ENCODE data around the gene GSTA4. TPM values are rescaled to one million over a fixed set of nuclear protein-coding genes. Genes with fewer than 3 reads are reported as not detected.

GSTA4 gene
- total and polyA plus RNA-seq, 2 donors (not counting 3 experiments of a cell fraction or from before 2014, with no cell fraction given) = 15.0 to 24.6 TPM

GRCh38 chr6:52965380-52965779 lies 29.7 kb downstream of the GSTA4 start:
- POLR2A ChIA-PET = interaction anchor here (0.7 kb wide), 1 partner anchor 14 kb away, joined by 5 read pairs; no protein-coding TSS in a partner anchor
- Histone ChIP-seq H2AFZ (ENCODE audit: low read depth, low read length) (no peak overlapping the region), H3K79me2 (ENCODE audit: control insufficient read depth, insufficient read depth, low read length) (no peaks in the 10 kb centered on the region), H3K27ac (ENCODE audit: insufficient read depth, low read depth, low read length) (no peak overlapping the region), H3K36me3 (ENCODE audit: control insufficient read depth in 2 of 2, extremely low read depth in 1 of 2, insufficient read depth in 2 of 2, low read length in 2 of 2) (no peaks in the 10 kb centered on the region), H3K27me3 (ENCODE audit: control insufficient read depth in 2 of 2, insufficient read depth in 2 of 2, low read length in 2 of 2) (no peaks in the 10 kb centered on the region), H3K4me3 (replicated peaks in 1 of 3; ENCODE audit: insufficient read depth in 1 of 3, low read depth in 1 of 3, low read length in 3 of 3) (no peak overlapping the region), H3K4me2 (ENCODE audit: insufficient read depth, low read length) (no peak overlapping the region), H3K9me3 (replicated peaks; ENCODE audit: control insufficient read depth, insufficient read depth, low read length) (no peaks in the 10 kb centered on the region), H4K20me1 (replicated peaks; ENCODE audit: control insufficient read depth, extremely low read depth, insufficient read depth, low read length) (no peaks in the 10 kb centered on the region), H3K4me1 (ENCODE audit: control insufficient read depth, extremely low read depth, insufficient read depth, low read length) (no peaks in the 10 kb centered on the region), H3K9me1 (replicated peaks; ENCODE audit: control insufficient read depth, extremely low read depth, insufficient read depth, low read length) (no peaks in the 10 kb centered on the region), H3K9ac (replicated peaks; ENCODE audit: extremely low read depth, insufficient read depth, low read length) (no peak overlapping the region)
- BruUV-seq (replicated peaks) = no TSS peak
- intact Hi-C loops (cut with micrococcal nuclease) = no loop called here
- CTCF ChIA-PET = no interaction called here
- TF ChIP-seq MAX (IDR thresholded peaks at IDR 0.05; ENCODE audit: insufficient read depth, insufficient read length) (no peak), POLR2AphosphoS5 (IDR thresholded peaks at IDR 0.05; ENCODE audit: insufficient read depth, low read depth, low read length) (no peak), POLR2A (IDR thresholded peaks at IDR 0.05; ENCODE audit: low read depth, low read length) (no peak), JUN (IDR thresholded peaks at IDR 0.05; ENCODE audit: borderline replicate concordance, insufficient read depth, insufficient read length, low read depth) (no peak), GATA2 (IDR thresholded peaks at IDR 0.05; ENCODE audit: insufficient read depth, insufficient read length, low read depth, low read length) (no peak), MYC (IDR thresholded peaks at IDR 0.05; ENCODE audit: low read depth, low read length) (no peak)
- dilution Hi-C loops (cut with MboI; ENCODE audit: extremely low pct_ligation_motif_present, low sequenced_read_pairs) = no loop called here
- FAIRE-seq (no peak), DNase-seq (ENCODE audit: low read depth, low spot score) (no peak)

GRCh38 chr6:52964318-52964717 lies 30.8 kb downstream of the GSTA4 start:
- DNase-seq (ENCODE audit: low read depth, low spot score) (no peak), FAIRE-seq (no peak)
- H4K20me1 ChIP-seq (replicated peaks; ENCODE audit: control insufficient read depth, extremely low read depth, insufficient read depth, low read length) = no peaks in the 10 kb centered on the region
- ChIA-PET POLR2A (no interaction called here), CTCF (no interaction called here)
- H2AFZ ChIP-seq (ENCODE audit: low read depth, low read length) = no peak overlapping the region
- dilution Hi-C loops (cut with MboI; ENCODE audit: extremely low pct_ligation_motif_present, low sequenced_read_pairs) = no loop called here
- intact Hi-C loops (cut with micrococcal nuclease) = no loop called here
- H3K4me2 ChIP-seq (ENCODE audit: insufficient read depth, low read length) = no peak overlapping the region
- H3K4me3 ChIP-seq (replicated peaks in 1 of 3; ENCODE audit: insufficient read depth in 1 of 3, low read depth in 1 of 3, low read length in 3 of 3) = no peak overlapping the region
- H3K27ac ChIP-seq (ENCODE audit: insufficient read depth, low read depth, low read length) = no peak overlapping the region
- H3K79me2 ChIP-seq (ENCODE audit: control insufficient read depth, insufficient read depth, low read length) = no peaks in the 10 kb centered on the region
- H3K9ac ChIP-seq (replicated peaks; ENCODE audit: extremely low read depth, insufficient read depth, low read length) = no peak overlapping the region
- H3K9me1 ChIP-seq (replicated peaks; ENCODE audit: control insufficient read depth, extremely low read depth, insufficient read depth, low read length) = no peaks in the 10 kb centered on the region
- H3K4me1 ChIP-seq (ENCODE audit: control insufficient read depth, extremely low read depth, insufficient read depth, low read length) = no peaks in the 10 kb centered on the region
- no peaks in the 10 kb centered on the region for H3K9me3 ChIP-seq (replicated peaks; ENCODE audit: control insufficient read depth, insufficient read depth, low read length)
- no peak for TF ChIP-seq CTCF (IDR thresholded peaks at IDR 0.05; ENCODE audit: extremely low read depth in 1 of 2, insufficient read depth in 1 of 2, low read depth in 1 of 2, low read length in 2 of 2)
- no peak for TF ChIP-seq EZH2 (IDR thresholded peaks at IDR 0.05; ENCODE audit: borderline replicate concordance, low read depth, low read length, severe bottlenecking)
- TF ChIP-seq GATA2 (IDR thresholded peaks at IDR 0.05; ENCODE audit: insufficient read depth, insufficient read length, low read depth, low read length) = no peak
- TF ChIP-seq POLR2A (IDR thresholded peaks at IDR 0.05; ENCODE audit: low read depth, low read length) = no peak
- TF ChIP-seq MAX (IDR thresholded peaks at IDR 0.05; ENCODE audit: insufficient read depth, insufficient read length) = no peak
- no peak for TF ChIP-seq POLR2AphosphoS5 (IDR thresholded peaks at IDR 0.05; ENCODE audit: insufficient read depth, low read depth, low read length)
- no peak for TF ChIP-seq MYC (IDR thresholded peaks at IDR 0.05; ENCODE audit: low read depth, low read length)
- TF ChIP-seq JUN (IDR thresholded peaks at IDR 0.05; ENCODE audit: borderline replicate concordance, insufficient read depth, insufficient read length, low read depth) = no peak
- TF ChIP-seq FOS (IDR thresholded peaks at IDR 0.05; ENCODE audit: borderline replicate concordance, insufficient read depth, low read length) = no peak
- no TSS peak for BruUV-seq (replicated peaks)
- no peaks in the 10 kb centered on the region for H3K27me3 ChIP-seq (ENCODE audit: control insufficient read depth in 2 of 2, insufficient read depth in 2 of 2, low read length in 2 of 2)
- no peaks in the 10 kb centered on the region for H3K36me3 ChIP-seq (ENCODE audit: control insufficient read depth in 2 of 2, extremely low read depth in 1 of 2, insufficient read depth in 2 of 2, low read length in 2 of 2)

Data from endothelial cell of umbilical vein (primary cell).